HG03571 (cell line): ENCODE measurements around the gene SRP19.
"Not testable (repeated sequence)": the region's sequence is repeated elsewhere in the genome, so short reads cannot be mapped to it uniquely, and the experiment has no call there.

ENCODE experiments used
- ATAC-seq: cut with Tn5 transposase; IDR thresholded peaks from one replicate; pipeline ENCODE4 v1.9.1; 2021; ENCODE audit not compliant: unreplicated experiment

Gene SRP19

DNA sequence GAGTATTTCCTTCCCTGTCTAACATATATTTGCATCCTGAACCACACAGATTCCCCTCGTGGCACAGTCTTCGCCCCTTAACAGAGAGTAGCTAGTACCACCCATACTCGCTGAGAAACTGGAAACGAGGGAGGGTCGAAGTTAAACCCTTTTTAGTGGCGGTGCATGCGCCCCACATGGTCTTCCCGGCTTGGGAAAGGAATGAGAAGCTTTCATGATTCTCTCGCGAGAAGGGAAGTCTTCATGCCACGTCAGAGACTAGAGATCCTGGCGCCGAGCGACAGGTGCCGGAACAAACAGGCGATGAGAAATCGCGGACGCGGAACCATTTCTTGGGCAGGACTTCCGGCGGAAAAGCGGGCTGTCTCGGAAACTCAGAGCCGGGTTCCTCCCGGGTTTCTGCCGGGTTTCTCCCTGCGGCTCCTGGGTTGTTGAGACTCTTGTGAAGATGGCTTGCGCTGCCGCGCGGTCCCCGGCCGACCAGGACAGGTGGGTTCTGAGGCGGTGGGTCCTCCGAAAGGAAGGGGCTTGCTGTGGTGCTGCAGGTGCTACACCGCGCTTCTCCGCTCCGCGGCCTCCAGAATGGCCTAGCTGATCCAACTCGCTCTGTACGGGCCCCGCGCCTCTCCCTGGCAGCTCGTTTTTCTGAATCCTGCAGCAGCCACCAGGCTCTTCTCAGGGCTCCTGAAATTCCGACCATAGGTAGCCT is at the start of gene SRP19:
SRP19 (plus strand) TSS at position 359 of the 709 bp plus-strand sequence; CDS start at position 449, 90 bp downstream.
- peak; percentile 96 for ATAC-seq

DNA sequence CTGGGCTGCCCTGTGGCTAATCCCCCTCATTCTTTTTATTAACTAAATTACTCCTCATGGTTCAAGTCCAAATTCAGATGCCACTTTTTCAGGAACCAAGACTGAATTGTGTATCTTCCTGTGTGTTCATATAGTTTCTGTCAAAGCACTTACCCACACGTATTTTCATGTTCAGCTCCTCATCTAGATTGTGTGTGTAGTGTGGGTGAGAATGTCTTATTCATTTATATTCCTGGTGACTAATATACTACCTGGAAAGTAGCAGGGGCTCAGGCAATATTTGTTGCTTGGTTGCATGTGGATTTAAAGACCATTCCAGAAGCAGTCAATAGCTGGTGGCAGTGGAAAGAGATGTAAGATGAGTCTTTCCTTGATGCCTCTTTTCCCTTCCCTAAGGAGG is 48.5 kb upstream of the SRP19 start:
- no peak for ATAC-seq

DNA sequence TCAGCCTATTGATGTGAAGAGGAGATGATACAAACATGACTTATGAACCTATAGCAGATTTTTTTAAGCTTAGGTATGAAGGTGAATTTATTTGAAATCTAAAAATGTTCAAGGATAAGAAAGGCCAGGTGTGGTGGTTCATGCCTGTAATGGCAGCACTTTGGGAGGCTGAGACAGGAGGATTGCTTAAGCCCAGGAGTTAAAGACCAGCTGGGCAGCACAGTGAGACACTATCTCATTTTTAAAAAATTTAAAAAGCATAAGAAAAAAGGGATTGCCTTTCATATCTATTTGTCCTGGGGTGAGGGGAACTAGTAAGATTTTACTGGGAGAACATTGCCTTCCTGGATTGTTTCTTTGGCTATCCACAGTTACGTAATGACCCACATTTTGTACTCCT is 40.8 kb upstream of the SRP19 start:
- no peak for ATAC-seq

- no peak for ATAC-seq
Measured at GRCh38 chr5:112822456-112822855, 38.6 kb upstream of the SRP19 start.

GRCh38 chr5:112823181-112823580 is 37.9 kb upstream of the SRP19 start:
- ATAC-seq = no peak

DNA sequence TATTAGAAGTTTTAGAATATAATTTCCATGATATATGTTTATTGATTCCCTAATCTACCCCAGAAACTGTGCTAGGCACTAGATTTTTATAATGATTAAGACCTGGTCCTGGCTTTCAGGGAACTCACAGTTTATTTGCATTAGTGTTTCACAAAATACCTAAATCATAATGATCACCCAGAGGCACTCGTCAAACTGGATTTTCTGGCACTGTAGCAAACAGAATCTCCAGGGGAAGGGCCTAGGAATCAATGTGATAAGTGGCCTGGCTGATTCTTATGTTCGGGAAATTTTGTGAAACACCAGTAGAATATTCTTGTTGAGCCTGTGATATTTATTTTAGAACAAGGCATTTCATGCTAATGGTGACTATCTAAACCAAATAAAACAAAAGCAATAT is 37.4 kb upstream of the SRP19 start:
- no peak for ATAC-seq

GRCh38 chr5:112824197-112824596 is 36.9 kb upstream of the SRP19 start:
- no peak for ATAC-seq

GRCh38 chr5:112830378-112830777 is 30.7 kb upstream of the SRP19 start:
- ATAC-seq = no peak

DNA sequence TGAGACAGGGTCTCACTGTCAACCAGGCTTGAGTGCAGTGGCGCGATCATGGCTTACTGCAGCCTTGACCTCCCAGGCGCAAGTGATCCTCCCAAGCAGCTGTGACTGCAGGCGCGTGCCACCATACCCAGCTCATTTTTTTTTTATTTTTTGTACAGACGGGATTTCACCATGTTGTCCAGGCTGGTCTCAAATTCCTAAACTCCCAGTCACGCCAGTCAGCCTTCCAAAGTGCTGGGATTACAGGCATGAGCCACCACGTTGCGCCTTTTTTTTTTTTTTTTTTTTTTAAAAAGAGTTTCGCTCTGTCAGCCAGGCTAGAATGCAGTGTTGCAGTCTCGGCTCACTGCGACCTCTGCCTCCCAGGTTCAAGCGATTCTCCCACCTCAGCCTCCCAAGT is 27.1 kb upstream of the SRP19 start:
- ATAC-seq = no peak

DNA sequence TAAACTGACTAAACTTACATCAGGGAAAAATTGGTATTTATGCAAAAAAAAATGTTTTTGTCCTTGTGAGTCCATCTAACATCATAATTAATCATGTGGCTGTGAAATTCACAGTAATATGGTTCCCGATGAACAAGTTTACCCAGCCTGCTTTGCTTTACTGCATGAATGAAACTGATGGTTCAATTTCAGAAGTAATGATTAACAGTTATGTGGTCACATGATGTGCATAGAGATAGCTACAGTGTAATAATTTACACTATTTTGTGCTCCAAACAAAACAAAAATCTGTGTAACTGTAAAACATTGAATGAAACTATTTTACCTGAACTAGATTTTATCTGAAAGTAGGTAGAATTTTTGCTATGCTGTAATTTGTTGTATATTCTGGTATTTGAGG is 16.6 kb upstream of the SRP19 start:
- no peak for ATAC-seq

DNA sequence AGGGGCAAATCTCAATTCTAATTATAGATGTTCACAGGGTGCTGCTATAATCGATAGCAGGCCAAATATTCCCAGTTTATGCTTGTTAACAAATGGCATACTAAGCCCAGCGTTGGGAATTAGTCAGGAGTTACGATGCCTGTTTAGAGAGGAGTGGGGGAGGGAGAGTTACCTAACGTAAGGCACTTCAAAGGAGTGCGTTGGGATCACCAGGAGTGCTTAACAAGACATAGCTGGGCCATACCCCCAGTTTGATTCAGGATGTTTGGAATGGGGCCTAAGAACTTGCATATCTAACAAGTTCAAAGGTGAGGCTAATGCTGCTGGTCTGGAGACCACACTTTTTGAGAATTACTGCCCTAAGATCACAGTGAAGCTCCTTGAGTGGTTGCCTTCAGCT is 14.5 kb upstream of the SRP19 start:
- no peak for ATAC-seq

- ATAC-seq = no peak
Measured at GRCh38 chr5:112847306-112847705, 13.8 kb upstream of the SRP19 start.

GRCh38 chr5:112848116-112848811 is 12.8 kb upstream of the SRP19 start:
- ATAC-seq = peak; percentile 98

DNA sequence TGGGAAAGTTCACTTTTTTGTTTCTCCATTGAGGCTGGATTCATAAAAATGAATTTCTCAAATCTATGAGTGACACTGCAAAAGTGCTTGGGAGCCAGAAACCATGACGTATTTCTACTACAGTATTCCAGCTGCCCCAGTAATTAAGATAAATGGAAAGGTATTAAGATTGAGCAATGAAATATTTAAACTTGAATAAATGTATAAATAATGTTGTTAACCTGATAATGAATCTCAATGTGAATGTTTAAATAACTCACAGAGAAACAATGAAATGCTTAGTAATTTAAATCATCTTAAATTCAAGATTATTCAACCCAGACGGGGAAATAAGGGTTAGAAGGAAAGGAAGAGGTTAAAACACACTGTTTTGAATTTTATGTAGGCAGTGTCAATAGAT is 11.2 kb upstream of the SRP19 start:
- ATAC-seq = no peak

DNA sequence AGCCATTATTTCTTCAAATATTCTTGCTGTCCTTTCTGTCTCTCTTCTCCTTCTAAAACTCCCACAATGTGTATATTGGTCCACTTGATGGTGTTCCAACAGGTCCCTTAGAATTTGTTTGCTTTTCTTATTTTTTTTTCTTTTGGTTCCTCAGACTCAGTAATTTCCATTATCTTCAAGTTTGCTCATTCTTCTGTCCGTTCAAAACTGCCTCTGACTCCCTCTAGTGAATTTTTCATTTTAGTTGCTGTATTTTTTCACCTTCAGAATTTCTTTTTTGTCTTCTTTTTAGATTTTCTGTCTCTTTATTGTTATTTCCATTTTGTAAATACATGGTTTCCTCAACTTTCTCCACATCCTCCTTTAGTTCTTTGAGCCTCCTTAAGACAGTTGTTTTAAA is 6.4 kb upstream of the SRP19 start:
- ATAC-seq = no peak

DNA sequence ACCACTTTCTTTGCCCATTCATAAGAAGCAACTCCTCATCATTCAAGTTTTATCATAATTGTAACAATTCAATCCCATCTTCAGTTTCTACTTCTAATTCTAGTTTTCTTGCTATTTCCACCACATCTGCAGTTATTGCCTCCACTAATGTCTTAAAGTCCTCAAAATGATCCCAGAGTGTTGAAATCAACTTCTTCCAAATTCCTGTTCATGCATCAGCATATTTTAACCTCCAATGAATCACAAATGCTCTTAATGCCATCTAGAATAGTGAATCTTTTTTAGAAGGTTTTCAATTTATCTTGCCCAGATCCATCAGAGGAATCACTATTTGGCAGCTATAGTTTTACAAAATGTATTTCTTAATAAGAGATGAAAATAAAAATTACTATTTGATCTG is 3.2 kb upstream of the SRP19 start:
- no peak for ATAC-seq

DNA sequence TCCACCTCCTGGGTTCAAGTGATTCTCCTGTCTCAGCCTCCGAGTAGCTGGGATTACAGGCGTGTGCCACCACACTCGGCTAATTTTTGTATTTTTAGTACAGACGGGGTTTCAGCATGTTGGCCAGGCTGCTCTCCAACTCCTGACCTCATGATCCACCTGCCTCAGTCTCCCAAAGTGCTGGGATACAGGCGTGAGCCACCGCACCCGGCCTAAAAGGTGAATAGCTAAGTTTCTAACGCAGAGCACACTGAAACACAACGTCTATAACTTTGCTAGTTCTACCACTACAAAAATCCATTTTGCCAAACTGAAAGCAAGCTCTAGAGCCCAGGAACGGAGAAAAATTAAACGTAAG is 537 bp upstream of the SRP19 start:
- ATAC-seq = not testable (repeated sequence)

DNA sequence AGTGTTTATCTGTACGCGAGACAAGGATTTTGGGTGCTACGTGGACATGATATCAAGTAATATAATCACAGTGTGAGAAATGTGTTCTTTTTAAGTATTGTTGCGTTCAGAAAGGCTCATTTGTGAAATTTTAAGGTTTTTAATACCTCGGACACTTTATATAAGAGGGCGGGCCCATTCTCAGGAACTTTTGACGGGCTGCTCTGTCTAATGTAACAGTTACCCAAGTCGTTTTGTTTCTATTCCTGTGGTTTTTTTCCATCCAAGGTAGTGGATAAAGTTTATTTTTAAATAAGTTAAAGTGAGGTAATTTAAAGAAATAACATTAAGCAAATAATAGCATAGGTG is 525 bp downstream of the SRP19 start:
- no peak for ATAC-seq

DNA sequence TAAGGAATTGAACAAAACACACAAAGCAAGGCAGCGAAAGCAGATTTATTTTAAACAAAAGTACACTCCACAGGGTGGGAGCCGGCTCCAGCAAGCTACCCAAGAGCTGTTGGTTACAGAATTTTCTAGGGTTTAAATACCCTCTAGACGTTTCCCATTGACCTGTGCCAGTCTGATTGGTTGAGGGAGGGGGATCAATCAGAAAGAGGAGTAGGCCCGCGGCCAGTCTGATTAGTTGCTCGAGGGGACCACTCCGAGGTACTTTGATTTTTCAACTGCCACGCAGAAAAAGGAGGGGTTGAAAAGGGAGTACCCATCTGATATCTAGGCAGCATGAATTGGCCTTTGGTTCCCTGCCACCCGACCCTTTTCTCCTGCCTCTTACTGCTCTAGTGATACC is 998 bp downstream of the SRP19 start:
- no peak for ATAC-seq

- no peak for ATAC-seq
Measured at GRCh38 chr5:112863549-112863948, 2.5 kb downstream of the SRP19 start.

GRCh38 chr5:112865128-112865527 is 4.0 kb downstream of the SRP19 start:
- ATAC-seq = no peak

GRCh38 chr5:112866739-112867138 is 5.7 kb downstream of the SRP19 start:
- no peak for ATAC-seq

GRCh38 chr5:112867411-112867810 is 6.3 kb downstream of the SRP19 start:
- no peak for ATAC-seq
